PC-9 (cell line): ENCODE results near the gene GOLGA3. TPM values are rescaled to one million over a fixed set of nuclear protein-coding genes. Genes with fewer than 3 reads are reported as not detected.

Experiments
- BruUV-seq: library from RNA; stranded (reverse); fragments of 400-500 nt; replicated peaks from 2 replicates; lab custom pipeline; 2021; lab: Mats Ljungman, UMichigan
- CTCF ChIA-PET: fragments of 300-600 bp; sonication (Branson Sonifier 250); formaldehyde crosslinking; loops from one replicate; lab custom pipeline; 2022; ENCODE audit warnings: antibody characterized with exemption; lab: Charles Lee
- POLR2A ChIA-PET: fragments of 300-600 bp; sonication (Branson Sonifier 250); formaldehyde crosslinking; loops from one replicate; lab custom pipeline; 2022; ENCODE audit warnings: antibody characterized with exemption; ENCODE audit not compliant: unreplicated experiment; lab: Charles Lee
- DNase-seq, 2 experiments: peaks; one replicate each; pipeline versions ENCODE4 v3.0.0 to v3.0.0-alpha.2; 2015 to 2022; ENCODE audit warnings: mixed read lengths in 1 of 2
- H2AFZ ChIP-seq: fragments of 200-600 bp; sonication (generic); 2 replicates; pipeline ENCODE4 v1.8.1; 2017; ENCODE audit warnings: antibody characterized with exemption
- H3F3A ChIP-seq: fragments of 200-600 bp; sonication (generic); 2 replicates; pipeline ENCODE4 v1.8.1; 2017; ENCODE audit warnings: antibody characterized with exemption, mild to moderate bottlenecking, low read depth; ENCODE audit not compliant: insufficient read depth
- H3K27ac ChIP-seq: fragments of 200-600 bp; sonication (generic); 2 replicates; pipeline ENCODE4 v1.6.1; 2016; ENCODE audit warnings: mixed run types
- H3K27me3 ChIP-seq: fragments of 200-600 bp; sonication (generic); 2 replicates; pipeline ENCODE4 v1.6.1; 2016; ENCODE audit warnings: low read depth, mixed run types; ENCODE audit not compliant: insufficient read depth
- H3K36me3 ChIP-seq: fragments of 200-600 bp; sonication (generic); 2 replicates; pipeline ENCODE4 v1.6.1; 2016; ENCODE audit warnings: low read depth, mixed run types
- H3K4me1 ChIP-seq: fragments of 200-600 bp; sonication (generic); replicated peaks from 2 replicates; pipeline ENCODE4 v1.6.1; 2016; ENCODE audit warnings: mixed run types; ENCODE audit not compliant: insufficient read depth
- H3K4me2 ChIP-seq: fragments of 200-600 bp; sonication (generic); 2 replicates; pipeline ENCODE4 v1.6.1; 2017; ENCODE audit warnings: mixed run types
- H3K4me3 ChIP-seq: fragments of 200-600 bp; sonication (generic); 2 replicates; pipeline ENCODE4 v1.6.1; 2016; ENCODE audit warnings: mixed run types
- H3K79me2 ChIP-seq: fragments of 200-600 bp; sonication (generic); 2 replicates; pipeline ENCODE4 v1.6.1; 2017; ENCODE audit warnings: low read depth, mixed run types
- H3K9me2 ChIP-seq: fragments of 200-600 bp; sonication (generic); 2 replicates; pipeline ENCODE4 v1.8.1; 2017; ENCODE audit warnings: mild to moderate bottlenecking; ENCODE audit not compliant: insufficient read depth
- H3K9me3 ChIP-seq: fragments of 200-600 bp; sonication (generic); 2 replicates; pipeline ENCODE4 v1.8.1; 2016; ENCODE audit warnings: low read depth; ENCODE audit not compliant: insufficient read depth
- H4K20me1 ChIP-seq: fragments of 200-600 bp; sonication (generic); 2 replicates; pipeline ENCODE4 v1.8.1; 2017; ENCODE audit not compliant: insufficient read depth
- CTCF ChIP-seq: fragments of 200-600 bp; sonication (generic); conservative IDR thresholded peaks from 2 replicates; pipeline ENCODE4 v1.6.1; 2017; ENCODE audit warnings: mixed run types, antibody characterized with exemption, mild to moderate bottlenecking, moderate library complexity
- EZH2 ChIP-seq: fragments of 200-600 bp; sonication (generic); IDR thresholded peaks from 2 replicates; pipeline ENCODE4 v1.8.0; 2017; ENCODE audit warnings: antibody characterized with exemption, low read depth
- intact Hi-C: fragments of 100-400 bp; cut with micrococcal nuclease; formaldehyde crosslinking; loops from one replicate; pipeline ENCODE4 v1.10.0; 2022; ENCODE audit not compliant: unreplicated experiment
- total RNA-seq: library from RNA; stranded (reverse); gene quantifications from 2 replicates; pipeline ENCODE4 v1.2.3, GENCODE V29; 2021

The GOLGA3 gene
- total RNA-seq, 1 experiment from 2014 or later: 69.3 TPM

- H3K27ac ChIP-seq: no peak overlapping the region
- H3K4me3 ChIP-seq: no peak overlapping the region
- intact Hi-C loops: no loop called here
- H3K4me2 ChIP-seq: no peak overlapping the region
- no peaks in the 10 kb centered on the region; the same call in 1 of the 2 replicates for H3K79me2 ChIP-seq
- no peak for TF ChIP-seq EZH2
- DNase-seq: no peak
- peaks cover 37% of the 10 kb centered on the region for H4K20me1 ChIP-seq
- ChIA-PET CTCF (no interaction called here), POLR2A (no interaction called here)
- H3K9me3 ChIP-seq: no peaks in the 10 kb centered on the region
- no peaks in the 10 kb centered on the region for H3K4me1 ChIP-seq
- BruUV-seq: no TSS peak
- H3F3A ChIP-seq: peaks cover 59% of the 10 kb centered on the region
- H3K27me3 ChIP-seq: no peaks in the 10 kb centered on the region
- no peaks in the 10 kb centered on the region for H3K9me2 ChIP-seq
- no peak overlapping the region for H2AFZ ChIP-seq
- peaks cover 24% of the 10 kb centered on the region for H3K36me3 ChIP-seq
Observed at GRCh38 chr12:132728502-132728901, 100.2 kb downstream of the GOLGA3 start.

GRCh38 chr12:132727091-132727794 lies 101.4 kb downstream of the GOLGA3 start:
- Histone ChIP-seq H3F3A (peaks cover 67% of the 10 kb centered on the region), H3K27me3 (no peaks in the 10 kb centered on the region), H3K4me1 (no peaks in the 10 kb centered on the region), H3K27ac (no peak overlapping the region), H3K9me3 (no peaks in the 10 kb centered on the region), H2AFZ (no peak overlapping the region), H4K20me1 (peaks cover 42% of the 10 kb centered on the region), H3K9me2 (no peaks in the 10 kb centered on the region), H3K79me2 (no peaks in the 10 kb centered on the region; the same call in 1 of the 2 replicates), H3K4me3 (no peak overlapping the region), H3K36me3 (peaks cover 24% of the 10 kb centered on the region), H3K4me2 (no peak overlapping the region)
- POLR2A ChIA-PET: no interaction called here
- TF ChIP-seq CTCF (no peak), EZH2 (no peak)
- BruUV-seq: no TSS peak
- intact Hi-C loops: no loop called here
- DNase-seq: no peak
- CTCF ChIA-PET: no interaction called here

DNA sequence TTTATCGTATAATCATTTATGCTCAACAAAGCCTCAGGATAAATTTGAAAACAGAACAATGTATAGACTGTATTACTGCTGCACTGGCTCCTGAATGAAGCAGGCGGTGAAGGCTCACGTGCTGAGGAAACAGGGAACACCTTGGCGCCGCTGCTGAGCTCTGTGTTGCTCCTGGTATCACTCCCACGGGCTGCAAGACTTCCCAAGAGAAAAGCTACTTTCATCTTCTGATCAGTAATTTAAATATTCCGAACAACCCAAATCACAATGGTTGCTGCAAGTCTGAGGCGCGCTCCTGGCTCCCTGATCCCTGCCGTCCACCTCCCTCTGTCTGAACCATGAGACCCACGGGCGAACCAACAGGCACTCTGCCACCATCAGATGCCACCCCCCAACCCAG lies 102.3 kb downstream of the GOLGA3 start:
- Histone ChIP-seq H3K4me1 (no peaks in the 10 kb centered on the region), H3F3A (peaks cover 71% of the 10 kb centered on the region), H2AFZ (no peak overlapping the region), H3K9me3 (no peaks in the 10 kb centered on the region), H3K9me2 (no peaks in the 10 kb centered on the region), H3K27ac (no peak overlapping the region), H3K27me3 (no peaks in the 10 kb centered on the region), H3K79me2 (no peaks in the 10 kb centered on the region; the same call in 1 of the 2 replicates), H3K36me3 (peaks cover 21% of the 10 kb centered on the region), H4K20me1 (peaks cover 49% of the 10 kb centered on the region), H3K4me2 (no peak overlapping the region), H3K4me3 (no peak overlapping the region)
- CTCF ChIA-PET: no interaction called here
- TF ChIP-seq CTCF: no peak
- TF ChIP-seq EZH2: no peak
- no TSS peak for BruUV-seq
- intact Hi-C loops: no loop called here
- DNase-seq: no peak
- POLR2A ChIA-PET: no interaction called here
